ENCODE measurements around the gene ACOT7. TPM values are rescaled to one million over a fixed set of nuclear protein-coding genes. Genes with fewer than 3 reads are reported as not detected.
A peak's percentile ranks its signal among the peaks of the same experiment; 100 is the strongest.
"Not testable (repeated sequence)": the region's sequence is repeated elsewhere in the genome, so short reads cannot be mapped to it uniquely, and the experiment has no call there.

The ACOT7 gene
- total RNA-seq, 1 donor from 2014 or later = 48.1 TPM

- Mint-ChIP-seq H3K4me3 (ENCODE audit: unreplicated experiment) (peak overlapping the region; percentile 56), H3K27ac (ENCODE audit: unreplicated experiment) (peak overlapping the region; percentile 71), H3K36me3 (ENCODE audit: low read depth) (peaks cover 1% of the 10 kb centered on the region), H3K9me3 (ENCODE audit: low read depth) (peaks cover under 1% of the 10 kb centered on the region), H3K4me1 (ENCODE audit: low read depth) (peaks cover 23% of the 10 kb centered on the region), H3K27me3 (ENCODE audit: low read depth) (no peaks in the 10 kb centered on the region)
- no peak for TF ChIP-seq CTCF (IDR thresholded peaks at IDR 0.05)
- DNase-seq (ENCODE audit: low spot score) = no peak
Measured at GRCh38 chr1:6384962-6385361, 8.6 kb downstream of the ACOT7 start.

GRCh38 chr1:6384135-6384534, 9.4 kb downstream of the ACOT7 start:
- Mint-ChIP-seq H3K4me3 (ENCODE audit: unreplicated experiment) (no peak overlapping the region), H3K27me3 (ENCODE audit: low read depth) (no peaks in the 10 kb centered on the region), H3K9me3 (ENCODE audit: low read depth) (peaks cover 4% of the 10 kb centered on the region), H3K36me3 (ENCODE audit: low read depth) (peaks cover 1% of the 10 kb centered on the region), H3K27ac (ENCODE audit: unreplicated experiment) (no peak overlapping the region), H3K4me1 (ENCODE audit: low read depth) (peaks cover 23% of the 10 kb centered on the region)
- TF ChIP-seq CTCF (IDR thresholded peaks at IDR 0.05) = no peak
- no peak for DNase-seq (ENCODE audit: low spot score)

GRCh38 chr1:6380037-6380436, 13.5 kb downstream of the ACOT7 start:
- no peak for DNase-seq (ENCODE audit: low spot score)
- Mint-ChIP-seq H3K27me3 (ENCODE audit: low read depth) (no peaks in the 10 kb centered on the region), H3K27ac (ENCODE audit: unreplicated experiment) (no peak overlapping the region), H3K4me1 (ENCODE audit: low read depth) (peaks cover 9% of the 10 kb centered on the region), H3K4me3 (ENCODE audit: unreplicated experiment) (no peak overlapping the region), H3K36me3 (ENCODE audit: low read depth) (peaks cover 1% of the 10 kb centered on the region), H3K9me3 (ENCODE audit: low read depth) (peaks cover 4% of the 10 kb centered on the region)
- TF ChIP-seq CTCF (IDR thresholded peaks at IDR 0.05) = no peak

GRCh38 chr1:6378096-6378746, 15.3 kb downstream of the ACOT7 start:
- peaks cover 2% of the 10 kb centered on the region for H3K4me1 Mint-ChIP-seq (ENCODE audit: low read depth)
- no peaks in the 10 kb centered on the region for H3K36me3 Mint-ChIP-seq (ENCODE audit: low read depth)
- H3K27ac Mint-ChIP-seq (ENCODE audit: unreplicated experiment) = no peak overlapping the region
- peaks cover 4% of the 10 kb centered on the region for H3K9me3 Mint-ChIP-seq (ENCODE audit: low read depth)
- TF ChIP-seq CTCF (IDR thresholded peaks at IDR 0.05) = peak; percentile 44
- no peaks in the 10 kb centered on the region for H3K27me3 Mint-ChIP-seq (ENCODE audit: low read depth)
- no peak overlapping the region for H3K4me3 Mint-ChIP-seq (ENCODE audit: unreplicated experiment)
- DNase-seq (ENCODE audit: low spot score) = no peak

GRCh38 chr1:6373961-6374720, 19.4 kb downstream of the ACOT7 start:
- H3K4me1 Mint-ChIP-seq (ENCODE audit: low read depth) = peaks cover 2% of the 10 kb centered on the region
- no peak overlapping the region for H3K4me3 Mint-ChIP-seq (ENCODE audit: unreplicated experiment)
- H3K27me3 Mint-ChIP-seq (ENCODE audit: low read depth) = no peaks in the 10 kb centered on the region
- DNase-seq (ENCODE audit: low spot score) = no peak
- H3K9me3 Mint-ChIP-seq (ENCODE audit: low read depth) = no peaks in the 10 kb centered on the region
- no peak overlapping the region for H3K27ac Mint-ChIP-seq (ENCODE audit: unreplicated experiment)
- TF ChIP-seq CTCF (IDR thresholded peaks at IDR 0.05) = no peak
- H3K36me3 Mint-ChIP-seq (ENCODE audit: low read depth) = no peaks in the 10 kb centered on the region

GRCh38 chr1:6372236-6372635, 21.3 kb downstream of the ACOT7 start:
- H3K9me3 Mint-ChIP-seq (ENCODE audit: low read depth); DNase-seq (ENCODE audit: low spot score); H3K27ac Mint-ChIP-seq (ENCODE audit: unreplicated experiment); H3K4me3 Mint-ChIP-seq (ENCODE audit: unreplicated experiment); H3K36me3 Mint-ChIP-seq (ENCODE audit: low read depth); H3K27me3 Mint-ChIP-seq (ENCODE audit: low read depth); H3K4me1 Mint-ChIP-seq (ENCODE audit: low read depth): not testable (repeated sequence)
